Activated CD4-positive, alpha-beta memory T cell treated with anti-CD3 and anti-CD28 coated beads, Interleukin-2, amount 10 ng/mL, durations not matched to agents 7 days and 5 days (primary cell): ENCODE results near the gene P2RX7. TPM values are rescaled to one million over a fixed set of nuclear protein-coding genes. Genes with fewer than 3 reads are reported as not detected.

Experiments
- CTCF ChIA-PET: fragments of 350-600 bp; sonication (Branson Sonifier 250); formaldehyde crosslinking; loops from one replicate; lab custom pipeline; 2021; ENCODE audit warnings: antibody characterized with exemption, inconsistent platforms; lab: Charles Lee
- POLR2A ChIA-PET: fragments of 350-600 bp; sonication (Branson Sonifier 250); formaldehyde crosslinking; loops from one replicate; lab custom pipeline; 2021; ENCODE audit warnings: antibody characterized with exemption; lab: Charles Lee
- DNase-seq: peaks from one replicate; pipeline ENCODE4 v3.0.0-alpha.2; 2020
- H3K27ac Mint-ChIP-seq: one replicate; pipeline ENCODE4 v1.8.0; 2021; ENCODE audit warnings: mild to moderate bottlenecking, mixed read lengths
- H3K27me3 Mint-ChIP-seq: one replicate; pipeline ENCODE4 v1.8.0; 2021; ENCODE audit warnings: mixed read lengths
- H3K36me3 Mint-ChIP-seq: one replicate; pipeline ENCODE4 v1.8.0; 2021; ENCODE audit warnings: low read depth, mixed read lengths
- H3K4me1 Mint-ChIP-seq: one replicate; pipeline ENCODE4 v1.8.0; 2021; ENCODE audit warnings: mixed read lengths
- H3K4me3 Mint-ChIP-seq: one replicate; pipeline ENCODE4 v1.8.0; 2021; ENCODE audit warnings: mild to moderate bottlenecking, mixed read lengths
- H3K9me3 Mint-ChIP-seq: one replicate; pipeline ENCODE4 v1.8.0; 2021; ENCODE audit warnings: mixed read lengths
- total RNA-seq, 2 experiments: library from RNA; stranded (reverse); gene quantifications; one replicate each; pipeline ENCODE4 v1.2.3, GENCODE V29; 2021

Gene P2RX7
- total RNA-seq, 2 experiments from 2014 or later = 47.0 to 49.1 TPM

GRCh38 chr12:121114019-121114639 is 18.5 kb upstream of the P2RX7 start:
- Mint-ChIP-seq H3K9me3 (no peaks in the 10 kb centered on the region), H3K4me3 (no peak overlapping the region), H3K27me3 (peaks cover 3% of the 10 kb centered on the region), H3K4me1 (peaks cover 8% of the 10 kb centered on the region), H3K36me3 (no peaks in the 10 kb centered on the region), H3K27ac (no peak overlapping the region)
- ChIA-PET POLR2A (interaction anchor here (0.9 to 2.1 kb wide), 2 partner anchors 8 to 116 kb away, joined by 3 to 4 read pairs; no protein-coding TSS in a partner anchor), CTCF (interaction anchor here (1.3 to 1.4 kb wide), 2 partner anchors 54 to 109 kb away, joined by 3 to 7 read pairs; no protein-coding TSS in a partner anchor)
- no peak for DNase-seq

GRCh38 chr12:121114806-121115205 is 17.9 kb upstream of the P2RX7 start:
- ChIA-PET CTCF (interaction anchor here (0.6 to 1.4 kb wide), 3 partner anchors 55 to 117 kb away, joined by 3 to 7 read pairs (median 3); no protein-coding TSS in a partner anchor), POLR2A (interaction anchor here (0.8 to 2.5 kb wide), 3 partner anchors 12 to 115 kb away, joined by 3 to 7 read pairs (median 3); no protein-coding TSS in a partner anchor)
- H3K9me3 Mint-ChIP-seq = no peaks in the 10 kb centered on the region
- no peak for DNase-seq
- peaks cover 8% of the 10 kb centered on the region for H3K27me3 Mint-ChIP-seq
- H3K4me1 Mint-ChIP-seq = peaks cover 10% of the 10 kb centered on the region
- no peak overlapping the region for H3K4me3 Mint-ChIP-seq
- H3K36me3 Mint-ChIP-seq = no peaks in the 10 kb centered on the region
- no peak overlapping the region for H3K27ac Mint-ChIP-seq

GRCh38 chr12:121115530-121115929 is 17.1 kb upstream of the P2RX7 start:
- no peak for DNase-seq
- CTCF ChIA-PET = interaction anchor here (1.4 kb wide), 1 partner anchor 55 kb away, joined by 7 read pairs; no protein-coding TSS in a partner anchor

GRCh38 chr12:121116318-121117225 is 16.1 kb upstream of the P2RX7 start:
- POLR2A ChIA-PET = interaction anchor here (2.5 kb wide), 1 partner anchor 13 kb away, joined by 7 read pairs; no protein-coding TSS in a partner anchor

More at GRCh38 chr12:121115530-121115929, 17.1 kb upstream of the P2RX7 start:
- Mint-ChIP-seq H3K27me3 (peaks cover 8% of the 10 kb centered on the region), H3K36me3 (no peaks in the 10 kb centered on the region), H3K9me3 (no peaks in the 10 kb centered on the region), H3K4me1 (peaks cover 9% of the 10 kb centered on the region), H3K4me3 (no peak overlapping the region), H3K27ac (no peak overlapping the region)
- POLR2A ChIA-PET = interaction anchor here (0.8 to 2.5 kb wide), 2 partner anchors 11 to 14 kb away, joined by 3 to 7 read pairs; no protein-coding TSS in a partner anchor

GRCh38 chr12:121117226-121117777 is 15.4 kb upstream of the P2RX7 start:
- peaks cover 15% of the 10 kb centered on the region for H3K27me3 Mint-ChIP-seq
- no peaks in the 10 kb centered on the region for H3K36me3 Mint-ChIP-seq
- H3K9me3 Mint-ChIP-seq = no peaks in the 10 kb centered on the region
- DNase-seq = no peak
- H3K4me1 Mint-ChIP-seq = peaks cover 20% of the 10 kb centered on the region
- no peak overlapping the region for H3K27ac Mint-ChIP-seq
- no peak overlapping the region for H3K4me3 Mint-ChIP-seq
- ChIA-PET POLR2A (interaction anchor here (1.2 to 2.5 kb wide), 2 partner anchors 12 to 84 kb away, joined by 3 to 7 read pairs; no protein-coding TSS in a partner anchor), CTCF (interaction anchor here (1.4 kb wide), 2 partner anchors 122 to 146 kb away, joined by 3 to 4 read pairs; no protein-coding TSS in a partner anchor)

More at GRCh38 chr12:121116318-121117225, 16.1 kb upstream of the P2RX7 start:
- Mint-ChIP-seq H3K36me3 (no peaks in the 10 kb centered on the region), H3K27ac (no peak overlapping the region), H3K4me1 (peaks cover 19% of the 10 kb centered on the region), H3K27me3 (peaks cover 14% of the 10 kb centered on the region), H3K4me3 (no peak overlapping the region), H3K9me3 (no peaks in the 10 kb centered on the region)
- DNase-seq = no peak
- CTCF ChIA-PET = no interaction called here

- peaks cover 7% of the 10 kb centered on the region for H3K9me3 Mint-ChIP-seq
- peaks cover 25% of the 10 kb centered on the region for H3K27me3 Mint-ChIP-seq
- ChIA-PET CTCF (no interaction called here), POLR2A (no interaction called here)
- DNase-seq = no peak
- peaks cover 5% of the 10 kb centered on the region for H3K36me3 Mint-ChIP-seq
- no peak overlapping the region for H3K4me3 Mint-ChIP-seq
- H3K27ac Mint-ChIP-seq = no peak overlapping the region
- peaks cover 42% of the 10 kb centered on the region for H3K4me1 Mint-ChIP-seq
These were observed 12.4 kb upstream of the P2RX7 start for GRCh38 chr12:121120323-121120722.

GRCh38 chr12:121120989-121121755 is 11.5 kb upstream of the P2RX7 start:
- H3K4me1 Mint-ChIP-seq = peaks cover 49% of the 10 kb centered on the region
- no peak overlapping the region for H3K4me3 Mint-ChIP-seq
- H3K27ac Mint-ChIP-seq = no peak overlapping the region
- no peak for DNase-seq
- ChIA-PET POLR2A (no interaction called here), CTCF (interaction anchor here (1.0 kb wide), 1 partner anchor 11 kb away, joined by 3 read pairs; no protein-coding TSS in a partner anchor)
- peaks cover 25% of the 10 kb centered on the region for H3K27me3 Mint-ChIP-seq
- peaks cover 5% of the 10 kb centered on the region for H3K36me3 Mint-ChIP-seq
- H3K9me3 Mint-ChIP-seq = peaks cover 10% of the 10 kb centered on the region

GRCh38 chr12:121121805-121122204 is 10.9 kb upstream of the P2RX7 start:
- H3K4me3 Mint-ChIP-seq = no peak overlapping the region
- H3K9me3 Mint-ChIP-seq = peaks cover 10% of the 10 kb centered on the region
- peaks cover 5% of the 10 kb centered on the region for H3K36me3 Mint-ChIP-seq
- H3K27ac Mint-ChIP-seq = no peak overlapping the region
- H3K4me1 Mint-ChIP-seq = peaks cover 52% of the 10 kb centered on the region
- H3K27me3 Mint-ChIP-seq = peaks cover 25% of the 10 kb centered on the region
- POLR2A ChIA-PET = no interaction called here
- CTCF ChIA-PET = interaction anchor here (1.0 to 1.1 kb wide), 2 partner anchors 10 to 62 kb away, joined by 3 read pairs; no protein-coding TSS in a partner anchor
- DNase-seq = no peak

- H3K4me1 Mint-ChIP-seq = peaks cover 69% of the 10 kb centered on the region
- H3K4me3 Mint-ChIP-seq = no peak overlapping the region
- H3K9me3 Mint-ChIP-seq = peaks cover 10% of the 10 kb centered on the region
- CTCF ChIA-PET = interaction anchor here (1.2 to 1.3 kb wide), 2 partner anchors 11 to 101 kb away, joined by 3 to 4 read pairs; no protein-coding TSS in a partner anchor
- H3K36me3 Mint-ChIP-seq = peaks cover 8% of the 10 kb centered on the region
- POLR2A ChIA-PET = no interaction called here
- DNase-seq = no peak
- peaks cover 25% of the 10 kb centered on the region for H3K27me3 Mint-ChIP-seq
- H3K27ac Mint-ChIP-seq = no peak overlapping the region
These were observed 9.2 kb upstream of the P2RX7 start for GRCh38 chr12:121123488-121123887.

GRCh38 chr12:121124402-121125109 is 8.1 kb upstream of the P2RX7 start:
- CTCF ChIA-PET = interaction anchor here (1.2 to 1.3 kb wide), 2 partner anchors 12 to 100 kb away, joined by 3 to 4 read pairs; no protein-coding TSS in a partner anchor
- H3K9me3 Mint-ChIP-seq = peaks cover 11% of the 10 kb centered on the region
- peaks cover 77% of the 10 kb centered on the region for H3K4me1 Mint-ChIP-seq
- peaks cover 9% of the 10 kb centered on the region for H3K36me3 Mint-ChIP-seq
- H3K27me3 Mint-ChIP-seq = peaks cover 20% of the 10 kb centered on the region
- peak; percentile 39 for DNase-seq
- no peak overlapping the region for H3K4me3 Mint-ChIP-seq
- peak overlapping the region; percentile 24 for H3K27ac Mint-ChIP-seq
- POLR2A ChIA-PET = interaction anchor here (0.5 kb wide), 1 partner anchor 232 kb away, joined by 3 read pairs; no protein-coding TSS in a partner anchor

- H3K27me3 Mint-ChIP-seq = peaks cover 10% of the 10 kb centered on the region
- no peak overlapping the region for H3K4me3 Mint-ChIP-seq
- no peak for DNase-seq
- H3K4me1 Mint-ChIP-seq = peaks cover 90% of the 10 kb centered on the region
- H3K27ac Mint-ChIP-seq = peak overlapping the region; percentile 23
- peaks cover 13% of the 10 kb centered on the region for H3K36me3 Mint-ChIP-seq
- peaks cover 12% of the 10 kb centered on the region for H3K9me3 Mint-ChIP-seq
- ChIA-PET POLR2A (interaction anchor here (0.7 to 1.2 kb wide), 2 partner anchors 8 to 83 kb away, joined by 3 read pairs; no protein-coding TSS in a partner anchor), CTCF (interaction anchor here (0.8 kb wide), 1 partner anchor 68 kb away, joined by 3 read pairs; no protein-coding TSS in a partner anchor)
These were observed 5.2 kb upstream of the P2RX7 start for GRCh38 chr12:121127501-121127900.
